ENCODE data around the gene ANKRD53.

- peak; percentile 41 to 68 (median 64) for TF ChIP-seq CTCF (IDR thresholded peaks at IDR 0.05)
- TF ChIP-seq POLR2A (IDR thresholded peaks at IDR 0.05), result no peak
- no peak for TF ChIP-seq POLR2AphosphoS5 (IDR thresholded peaks at IDR 0.05)
Measured at GRCh38 chr2:70946832-70947442, 31.5 kb upstream of the ANKRD53 start.

All from upper lobe of left lung (tissue), 4 donors.